Measurements from ENCODE around the gene FOXRED2. TPM values are rescaled to one million over a fixed set of nuclear protein-coding genes. Genes with fewer than 3 reads are reported as not detected.
"Not testable (repeated sequence)": the region's sequence is repeated elsewhere in the genome, so short reads cannot be mapped to it uniquely, and the experiment has no call there.

FOXRED2 gene
- total RNA-seq, 2 donors from 2014 or later = 2.0 to 4.9 TPM

- H3K27me3 ChIP-seq = no peaks in the 10 kb centered on the region
- TF ChIP-seq POLR2A (IDR thresholded peaks at IDR 0.05) (no peak), CTCF (IDR thresholded peaks at IDR 0.05) (no peak)
- H3K4me3 ChIP-seq = no peak overlapping the region
- H3K4me1 ChIP-seq = peaks cover 11% of the 10 kb centered on the region
- DNase-seq = no peak
- intact Hi-C loops (cut with DNase I) = no loop called here
- peaks cover 30 to 73% of the 10 kb centered on the region in 2 donors for H3K36me3 ChIP-seq (replicated peaks in 1 of 2; ENCODE audit: insufficient read depth in 1 of 2, low read depth in 2 of 2)
- H3K27ac ChIP-seq = no peak overlapping the region
- no peaks in the 10 kb centered on the region for H3K9me3 ChIP-seq
- WGBS, 2 donors = 84 to 93% methylated on average over 6 of the region's 6 CpGs
- no peak for ATAC-seq
Observed at GRCh38 chr22:36522662-36523061, 15.8 kb upstream of the FOXRED2 start.

- TF ChIP-seq CTCF (IDR thresholded peaks at IDR 0.05) = no peak
- TF ChIP-seq POLR2A (IDR thresholded peaks at IDR 0.05) = no peak
- Histone ChIP-seq H3K36me3 (replicated peaks in 1 of 2; ENCODE audit: insufficient read depth in 1 of 2, low read depth in 2 of 2) (peaks cover 27 to 92% of the 10 kb centered on the region in 2 donors), H3K9me3 (no peaks in the 10 kb centered on the region), H3K4me1 (no peaks in the 10 kb centered on the region), H3K27ac (peak overlapping the region in 1 of 4 donors; percentile 12), H3K27me3 (no peaks in the 10 kb centered on the region), H3K4me3 (no peak overlapping the region)
- ATAC-seq (no peak), DNase-seq (no peak)
- WGBS, 2 donors = 74 to 90% methylated on average over 3 of the region's 3 CpGs
- intact Hi-C loops (cut with DNase I) = no loop called here
Observed at GRCh38 chr22:36520423-36520822, 13.6 kb upstream of the FOXRED2 start.

GRCh38 chr22:36519906-36520305 is 13.1 kb upstream of the FOXRED2 start:
- H3K4me3 ChIP-seq; DNase-seq; intact Hi-C loops (cut with DNase I); H3K4me1 ChIP-seq; H3K9me3 ChIP-seq; H3K27me3 ChIP-seq; ATAC-seq: not testable (repeated sequence)
- H3K36me3 ChIP-seq (replicated peaks in 1 of 2; ENCODE audit: insufficient read depth in 1 of 2, low read depth in 2 of 2) = peaks cover 23 to 96% of the 10 kb centered on the region in 2 donors
- 81 to 92% methylated on average over 2 of the region's 2 CpGs for WGBS, 2 donors
- peak overlapping the region in 1 of 4 donors; percentile 12 for H3K27ac ChIP-seq

DNA sequence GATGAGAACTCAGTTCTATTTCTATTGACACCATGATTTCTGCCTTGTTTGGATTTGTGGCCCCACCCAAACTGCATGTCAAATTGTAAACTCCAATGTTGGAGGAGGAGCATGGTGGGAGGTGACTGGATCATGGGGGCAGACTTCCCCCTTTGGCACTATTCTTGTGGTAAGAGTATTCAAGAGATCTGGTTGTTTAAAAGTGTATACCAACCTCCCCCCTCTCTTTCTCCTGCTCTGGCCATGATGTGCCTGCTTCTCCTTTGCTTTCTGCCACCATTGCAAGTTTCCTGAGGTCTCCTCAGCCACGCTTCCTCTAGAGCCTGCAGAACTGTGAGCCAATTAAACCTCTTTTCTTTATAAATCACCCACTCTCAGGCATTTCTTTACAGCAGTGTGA is 7.9 kb upstream of the FOXRED2 start:
- Histone ChIP-seq H3K4me3 (no peak overlapping the region), H3K4me1 (no peaks in the 10 kb centered on the region), H3K27ac (no peak overlapping the region), H3K27me3 (no peaks in the 10 kb centered on the region), H3K36me3 (replicated peaks in 1 of 2; ENCODE audit: insufficient read depth in 1 of 2, low read depth in 2 of 2) (peaks cover 42 to 83% of the 10 kb centered on the region in 2 donors), H3K9me3 (no peaks in the 10 kb centered on the region)
- DNase-seq (no peak), ATAC-seq (no peak)
- intact Hi-C loops (cut with DNase I) = no loop called here
- 93 to 94% methylated on average over 1 of the region's 1 CpG for WGBS, 2 donors
- TF ChIP-seq CTCF (IDR thresholded peaks at IDR 0.05) = no peak
- TF ChIP-seq POLR2A (IDR thresholded peaks at IDR 0.05) = no peak

DNA sequence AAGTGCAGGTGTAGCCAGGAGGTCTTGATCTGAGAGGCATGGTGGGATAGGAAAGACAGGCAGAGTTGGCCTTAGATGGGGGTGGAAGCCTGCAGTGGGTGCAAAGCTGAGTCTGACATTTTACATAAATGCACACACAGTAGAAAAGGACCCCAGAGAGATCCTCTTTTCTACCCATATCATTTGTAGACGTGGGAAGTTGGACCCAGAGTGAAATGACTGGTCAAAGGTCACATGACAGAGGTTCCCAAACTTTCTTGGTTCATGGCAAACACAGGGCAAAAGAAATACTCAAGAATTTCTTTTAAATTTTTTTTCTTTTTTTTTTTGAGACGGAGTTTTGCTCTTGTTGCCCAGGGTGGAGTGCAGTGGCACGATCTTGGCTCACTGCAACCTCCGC is 6.2 kb upstream of the FOXRED2 start:
- Histone ChIP-seq H3K4me3 (no peak overlapping the region), H3K4me1 (no peaks in the 10 kb centered on the region), H3K27me3 (no peaks in the 10 kb centered on the region), H3K27ac (no peak overlapping the region), H3K36me3 (replicated peaks in 1 of 2; ENCODE audit: insufficient read depth in 1 of 2, low read depth in 2 of 2) (peaks cover 28 to 66% of the 10 kb centered on the region in 2 donors), H3K9me3 (no peaks in the 10 kb centered on the region)
- no peak for DNase-seq
- intact Hi-C loops (cut with DNase I) = no loop called here
- 77 to 86% methylated on average over 4 of the region's 4 CpGs for WGBS, 2 donors
- ATAC-seq = no peak
- no peak for TF ChIP-seq POLR2A (IDR thresholded peaks at IDR 0.05)
- TF ChIP-seq CTCF (IDR thresholded peaks at IDR 0.05) = no peak

All from body of pancreas (tissue), 4 donors.